PC-3 (cell line): ENCODE results near the gene SLC34A1.

Experiments
- CTCF ChIP-seq: fragments of 300-600 bp; sonication (generic); conservative IDR thresholded peaks from 2 replicates; pipeline ENCODE4 v1.5.1; 2017; ENCODE audit warnings: antibody characterized with exemption, low read depth, mild to moderate bottlenecking, low read length
- EZH2 ChIP-seq: fragments of 300-600 bp; sonication (generic); IDR thresholded peaks from one replicate; pipeline ENCODE4 v1.6.1; 2017; ENCODE audit warnings: antibody characterized with exemption, mild to moderate bottlenecking, low read length; ENCODE audit not compliant: unreplicated experiment

GRCh38 chr5:177402271-177403043 lies 18.2 kb downstream of the SLC34A1 start:
- peak; percentile 71 for TF ChIP-seq CTCF
- TF ChIP-seq EZH2 = no peak
